ENCODE measurements around the gene KLK11.

The KLK11 gene

GRCh38 chr19:51020988-51021651 is 5.3 kb downstream of the KLK11 start:
- no peak overlapping the region for H3K4me3 Mint-ChIP-seq
- peaks cover 44% of the 10 kb centered on the region for H3K27me3 Mint-ChIP-seq (ENCODE audit: low read depth)
- peaks cover 8% of the 10 kb centered on the region for H3K4me1 Mint-ChIP-seq (ENCODE audit: low read depth)
- H3K36me3 Mint-ChIP-seq (ENCODE audit: low read depth): peaks cover 1% of the 10 kb centered on the region
- H3K9me3 Mint-ChIP-seq: no peaks in the 10 kb centered on the region
- no peak overlapping the region for H3K27ac Mint-ChIP-seq

GRCh38 chr19:51019544-51019925 is 6.9 kb downstream of the KLK11 start, which contains the start of gene KLK10:
KLK10 (minus strand) TSS chr19:51019709; CDS start chr19:51019130, 579 bp downstream.
- no peak within 1 kb of the TSS for H3K4me3 Mint-ChIP-seq
- H3K9me3 Mint-ChIP-seq: no peaks in the 10 kb centered on the region
- peaks cover 60% of the 10 kb centered on the region for H3K27me3 Mint-ChIP-seq (ENCODE audit: low read depth)
- peaks cover 9% of the 10 kb centered on the region for H3K4me1 Mint-ChIP-seq (ENCODE audit: low read depth)
- H3K27ac Mint-ChIP-seq: no peak within 1 kb of the TSS
- H3K36me3 Mint-ChIP-seq (ENCODE audit: low read depth): peaks cover 1% of the 10 kb centered on the region

GRCh38 chr19:51018745-51019543 is 7.5 kb downstream of the KLK11 start:
- Mint-ChIP-seq H3K36me3 (ENCODE audit: low read depth) (peaks cover 1% of the 10 kb centered on the region), H3K9me3 (no peaks in the 10 kb centered on the region), H3K4me3 (no peak overlapping the region), H3K27me3 (ENCODE audit: low read depth) (peaks cover 66% of the 10 kb centered on the region), H3K4me1 (ENCODE audit: low read depth) (peaks cover 13% of the 10 kb centered on the region), H3K27ac (no peak overlapping the region)

DNA sequence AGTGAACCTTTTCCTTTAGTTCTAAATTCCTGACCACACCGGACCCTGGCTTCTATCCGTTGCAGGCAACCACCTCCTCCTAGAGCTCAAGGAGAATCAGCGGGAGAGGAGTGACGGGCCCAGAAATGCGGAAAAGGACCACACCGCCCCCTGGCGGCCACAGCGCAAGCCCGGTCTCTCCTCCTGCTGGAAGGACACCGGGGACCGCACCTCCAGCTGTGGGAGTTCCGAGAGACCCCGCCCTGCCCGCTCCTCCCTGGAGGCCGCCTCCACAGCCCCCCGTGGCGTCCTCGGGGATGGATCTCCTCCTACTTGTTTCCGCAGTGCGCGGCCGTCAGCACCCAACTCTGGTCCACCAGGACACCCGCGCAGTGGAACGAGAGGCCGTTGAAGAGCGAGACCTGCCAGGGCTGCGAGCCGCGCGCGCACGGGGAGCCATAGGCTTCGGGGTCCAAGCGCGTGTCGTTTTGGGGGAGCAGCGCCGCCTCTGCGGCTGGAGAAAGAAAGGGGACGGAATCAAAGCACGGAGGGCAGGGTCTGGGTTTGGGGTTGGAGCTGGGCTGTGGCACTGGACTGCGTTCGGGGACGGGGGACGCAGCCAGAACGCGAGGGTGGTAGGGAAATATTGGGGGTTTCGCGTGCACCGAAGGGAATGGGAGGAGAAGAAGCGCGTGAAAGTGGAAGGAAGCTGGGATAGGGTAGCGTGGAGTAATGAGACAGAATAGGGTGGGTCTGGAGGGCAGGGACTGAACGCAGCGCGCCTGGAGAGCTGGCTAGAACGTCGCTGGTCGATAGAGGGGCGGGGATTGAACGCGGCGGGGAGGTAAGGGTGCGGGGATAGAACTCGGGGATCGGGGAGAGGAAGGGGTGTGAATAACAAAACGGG is 9.4 kb downstream of the KLK11 start:
- Mint-ChIP-seq H3K27me3 (ENCODE audit: low read depth) (peaks cover 60% of the 10 kb centered on the region), H3K9me3 (no peaks in the 10 kb centered on the region), H3K36me3 (ENCODE audit: low read depth) (peaks cover 1% of the 10 kb centered on the region), H3K4me1 (ENCODE audit: low read depth) (peaks cover 13% of the 10 kb centered on the region), H3K4me3 (no peak overlapping the region), H3K27ac (no peak overlapping the region)

DNA sequence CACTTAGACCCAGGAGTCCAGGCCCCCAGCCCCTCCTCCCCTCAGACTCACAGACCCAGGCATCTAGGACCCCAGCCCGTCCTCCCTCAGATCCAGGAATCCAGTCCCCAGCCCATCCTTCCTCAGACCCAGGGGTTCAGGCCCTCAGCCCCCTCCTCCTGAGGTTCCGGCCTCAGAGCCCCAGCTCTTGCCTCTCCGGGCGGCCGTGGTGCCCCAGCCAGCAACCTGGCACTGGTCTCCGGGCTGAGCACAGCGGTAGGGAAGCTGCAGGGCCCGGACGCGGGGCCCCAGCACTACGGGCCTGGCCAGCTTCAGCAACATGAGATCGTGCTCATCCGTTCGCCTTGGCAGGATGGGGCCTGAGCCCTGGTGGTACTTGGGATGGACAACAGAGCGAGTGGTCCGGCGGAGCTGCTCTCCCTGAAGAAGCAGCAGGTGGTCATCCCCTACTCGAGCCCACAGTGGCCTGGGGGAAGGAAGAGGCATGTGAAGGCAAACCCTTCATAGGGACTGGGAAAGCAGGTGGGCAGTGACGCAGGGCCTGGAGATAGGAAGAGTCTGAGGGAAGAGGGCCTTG is 10.6 kb downstream of the KLK11 start:
- Mint-ChIP-seq H3K4me3 (no peak overlapping the region), H3K27me3 (ENCODE audit: low read depth) (peaks cover 58% of the 10 kb centered on the region), H3K4me1 (ENCODE audit: low read depth) (peaks cover 13% of the 10 kb centered on the region), H3K27ac (no peak overlapping the region), H3K9me3 (no peaks in the 10 kb centered on the region), H3K36me3 (ENCODE audit: low read depth) (peaks cover 1% of the 10 kb centered on the region)

GRCh38 chr19:51014242-51014641 is 12.2 kb downstream of the KLK11 start:
- Mint-ChIP-seq H3K9me3 (no peaks in the 10 kb centered on the region), H3K4me1 (ENCODE audit: low read depth) (peaks cover 9% of the 10 kb centered on the region), H3K27ac (no peak overlapping the region), H3K27me3 (ENCODE audit: low read depth) (peaks cover 54% of the 10 kb centered on the region), H3K4me3 (no peak overlapping the region), H3K36me3 (ENCODE audit: low read depth) (peaks cover 1% of the 10 kb centered on the region)

DNA sequence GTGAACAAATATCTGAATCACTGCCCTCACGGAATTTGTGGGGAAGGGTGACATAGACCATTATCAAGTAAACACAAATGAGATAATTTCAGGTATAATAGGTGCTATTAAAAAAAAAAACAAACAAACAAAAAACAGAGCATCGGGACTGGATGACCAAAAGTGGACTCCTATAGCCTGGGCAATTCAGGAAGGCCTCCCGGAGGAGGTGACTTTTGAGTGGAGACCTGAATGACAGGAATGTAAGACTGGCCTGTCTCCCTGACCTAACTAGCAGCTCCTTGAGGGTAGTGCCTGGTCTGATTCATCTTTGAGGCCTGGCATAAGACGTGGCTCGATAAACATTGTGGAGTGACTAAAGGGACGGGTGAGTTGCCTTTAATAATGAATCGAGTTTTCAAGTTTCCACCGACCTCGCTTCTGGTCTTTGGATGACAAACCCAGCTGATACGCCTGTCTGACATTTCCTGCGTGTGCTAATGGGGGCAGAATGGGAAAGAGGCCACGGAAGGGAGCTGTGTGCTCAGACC is 13.7 kb downstream of the KLK11 start:
- Mint-ChIP-seq H3K9me3 (no peaks in the 10 kb centered on the region), H3K27me3 (ENCODE audit: low read depth) (peaks cover 43% of the 10 kb centered on the region), H3K4me1 (ENCODE audit: low read depth) (peaks cover 5% of the 10 kb centered on the region), H3K4me3 (no peak overlapping the region), H3K36me3 (ENCODE audit: low read depth) (no peaks in the 10 kb centered on the region), H3K27ac (no peak overlapping the region)

- peaks cover 21% of the 10 kb centered on the region for H3K27me3 Mint-ChIP-seq (ENCODE audit: low read depth)
- H3K27ac Mint-ChIP-seq: no peak overlapping the region
- no peaks in the 10 kb centered on the region for H3K36me3 Mint-ChIP-seq (ENCODE audit: low read depth)
- peaks cover 5% of the 10 kb centered on the region for H3K4me1 Mint-ChIP-seq (ENCODE audit: low read depth)
- H3K4me3 Mint-ChIP-seq: no peak overlapping the region
- H3K9me3 Mint-ChIP-seq: no peaks in the 10 kb centered on the region
Observed at GRCh38 chr19:51010066-51010795, 16.2 kb downstream of the KLK11 start.

DNA sequence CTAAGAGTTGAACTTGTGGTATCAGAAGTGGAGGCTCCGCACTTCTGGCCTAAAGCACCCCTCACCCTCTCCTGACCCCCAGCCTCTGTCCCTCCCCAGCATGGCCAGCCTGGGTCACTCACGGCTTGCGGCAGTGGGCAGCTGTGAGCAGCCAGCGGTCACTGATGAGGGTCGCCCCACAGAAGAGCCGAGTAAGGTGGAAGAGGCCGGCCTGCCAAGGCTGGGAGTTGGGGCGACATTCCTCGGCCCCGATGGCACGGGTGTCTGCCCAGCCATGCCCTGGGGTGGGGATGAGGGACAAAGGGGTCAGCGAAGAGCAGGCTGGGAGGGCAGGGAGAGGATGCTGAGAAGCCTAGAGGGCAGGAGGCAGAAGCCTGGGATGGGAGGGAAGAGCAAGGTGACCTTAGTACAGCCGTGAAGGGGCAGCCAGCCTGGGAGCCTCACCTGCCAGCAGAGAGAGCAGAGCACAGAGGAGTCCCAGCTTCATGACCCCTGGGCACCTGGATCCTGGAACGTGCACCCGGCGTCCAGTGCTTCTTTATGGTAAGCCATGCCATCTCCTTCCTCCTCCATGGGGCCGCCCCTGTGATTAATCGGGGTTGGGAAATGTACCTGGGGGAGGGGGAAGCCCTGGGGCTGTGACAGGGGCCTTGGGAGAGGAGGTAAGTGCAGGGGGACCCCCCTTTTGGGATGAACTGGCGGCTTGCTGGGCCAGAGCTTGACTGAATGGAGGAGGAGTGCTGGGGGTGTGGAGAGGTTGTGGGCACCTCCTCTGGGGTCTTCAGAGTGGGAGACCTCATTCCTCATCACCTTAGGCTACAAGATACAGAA is 17.1 kb downstream of the KLK11 start:
- H3K36me3 Mint-ChIP-seq (ENCODE audit: low read depth): no peaks in the 10 kb centered on the region
- peaks cover 1% of the 10 kb centered on the region for H3K4me1 Mint-ChIP-seq (ENCODE audit: low read depth)
- H3K4me3 Mint-ChIP-seq: no peak overlapping the region
- H3K27ac Mint-ChIP-seq: no peak overlapping the region
- H3K9me3 Mint-ChIP-seq: no peaks in the 10 kb centered on the region
- peaks cover 12% of the 10 kb centered on the region for H3K27me3 Mint-ChIP-seq (ENCODE audit: low read depth)

GRCh38 chr19:51007488-51007887 is 18.9 kb downstream of the KLK11 start:
- H3K36me3 Mint-ChIP-seq (ENCODE audit: low read depth): no peaks in the 10 kb centered on the region
- H3K9me3 Mint-ChIP-seq: no peaks in the 10 kb centered on the region
- H3K4me1 Mint-ChIP-seq (ENCODE audit: low read depth): no peaks in the 10 kb centered on the region
- no peak overlapping the region for H3K4me3 Mint-ChIP-seq
- H3K27ac Mint-ChIP-seq: no peak overlapping the region
- peaks cover 8% of the 10 kb centered on the region for H3K27me3 Mint-ChIP-seq (ENCODE audit: low read depth)

GRCh38 chr19:51006406-51006805 is 20.0 kb downstream of the KLK11 start:
- H3K36me3 Mint-ChIP-seq (ENCODE audit: low read depth): no peaks in the 10 kb centered on the region
- H3K4me1 Mint-ChIP-seq (ENCODE audit: low read depth): no peaks in the 10 kb centered on the region
- no peak overlapping the region for H3K27ac Mint-ChIP-seq
- H3K27me3 Mint-ChIP-seq (ENCODE audit: low read depth): peaks cover 8% of the 10 kb centered on the region
- H3K9me3 Mint-ChIP-seq: no peaks in the 10 kb centered on the region
- H3K4me3 Mint-ChIP-seq: no peak overlapping the region

DNA sequence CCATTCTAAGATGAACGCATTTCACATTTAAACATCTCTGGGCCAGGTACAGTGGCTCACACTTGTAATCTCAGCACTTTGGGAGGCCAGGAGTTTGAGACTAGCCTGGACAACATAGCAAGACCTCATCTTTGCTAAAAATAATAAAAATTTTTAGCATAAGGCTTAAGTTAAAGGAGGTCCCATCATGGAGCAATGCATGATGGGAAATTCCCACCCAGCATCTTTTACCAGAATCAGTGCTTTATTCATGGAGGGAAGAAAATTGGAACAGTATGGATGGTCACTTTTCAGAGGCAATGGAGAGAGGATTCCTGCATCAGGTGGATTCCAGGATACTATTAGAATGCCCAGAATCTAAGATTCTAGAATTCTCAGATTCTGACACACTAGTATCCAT is 21.2 kb downstream of the KLK11 start:
- H3K4me1 Mint-ChIP-seq (ENCODE audit: low read depth): no peaks in the 10 kb centered on the region

GRCh38 chr19:51003316-51003715 is 23.1 kb downstream of the KLK11 start:
- Mint-ChIP-seq H3K27me3 (ENCODE audit: low read depth) (peaks cover 3% of the 10 kb centered on the region), H3K36me3 (ENCODE audit: low read depth) (no peaks in the 10 kb centered on the region), H3K27ac (no peak overlapping the region), H3K4me1 (ENCODE audit: low read depth) (no peaks in the 10 kb centered on the region), H3K9me3 (no peaks in the 10 kb centered on the region), H3K4me3 (no peak overlapping the region)

More for the DNA sequence above, 21.2 kb downstream of the KLK11 start:
- Mint-ChIP-seq H3K36me3 (ENCODE audit: low read depth) (no peaks in the 10 kb centered on the region), H3K4me3 (no peak overlapping the region), H3K9me3 (no peaks in the 10 kb centered on the region), H3K27ac (no peak overlapping the region), H3K27me3 (ENCODE audit: low read depth) (peaks cover 3% of the 10 kb centered on the region)

Data from T-helper 1 cell treated with Interleukin-12 subunit alpha and Interleukin-12 subunit beta and Interleukin-4 antibody, amounts not matched to agents 30 μg/mL and 1 μg/mL, for 36 hours (primary cell).